GM12873 (cell line): Measurements from ENCODE around the gene CDK10.

Experiments
- CTCF ChIP-seq: IDR thresholded peaks from 2 replicates; pipeline ENCODE4 v1.5.1; 2012; ENCODE audit warnings: low read depth, mild to moderate bottlenecking, moderate library complexity, low read length, control low read depth; ENCODE audit not compliant: insufficient read depth; ENCODE audit errors: missing control alignments

The CDK10 gene

GRCh38 chr16:89695086-89695874 lies 8.8 kb downstream of the CDK10 start:
- TF ChIP-seq CTCF, result no peak

GRCh38 chr16:89695875-89696669 lies 9.6 kb downstream of the CDK10 start:
- no peak for TF ChIP-seq CTCF

- no peak for TF ChIP-seq CTCF
Measured at GRCh38 chr16:89696670-89697128, 10.2 kb downstream of the CDK10 start.

GRCh38 chr16:89697161-89697615 lies 10.7 kb downstream of the CDK10 start:
- no peak for TF ChIP-seq CTCF

- no peak for TF ChIP-seq CTCF
Measured at GRCh38 chr16:89697616-89698331, 11.3 kb downstream of the CDK10 start.

GRCh38 chr16:89700100-89700648 lies 13.7 kb downstream of the CDK10 start:
- TF ChIP-seq CTCF, result peak; percentile 70
